PC-3 (cell line): ENCODE results near the gene SDC4.

Experiments
- EZH2 ChIP-seq: fragments of 300-600 bp; sonication (generic); IDR thresholded peaks from one replicate; pipeline ENCODE4 v1.6.1; 2017; ENCODE audit warnings: antibody characterized with exemption, mild to moderate bottlenecking, low read length; ENCODE audit not compliant: unreplicated experiment
- EZH2phosphoT487 ChIP-seq: fragments of 300-600 bp; sonication (generic); IDR thresholded peaks from 2 replicates; pipeline ENCODE4 v1.6.1; 2018; ENCODE audit warnings: mild to moderate bottlenecking, antibody characterized with exemption, low read length, borderline replicate concordance
- TF ChIP-seq, protein P1 (sequence below): fragments of 300-600 bp; sonication (generic); conservative IDR thresholded peaks from 2 replicates; pipeline ENCODE4 v1.5.1; 2017; ENCODE audit warnings: antibody characterized with exemption, low read depth, mild to moderate bottlenecking, low read length

DNA sequence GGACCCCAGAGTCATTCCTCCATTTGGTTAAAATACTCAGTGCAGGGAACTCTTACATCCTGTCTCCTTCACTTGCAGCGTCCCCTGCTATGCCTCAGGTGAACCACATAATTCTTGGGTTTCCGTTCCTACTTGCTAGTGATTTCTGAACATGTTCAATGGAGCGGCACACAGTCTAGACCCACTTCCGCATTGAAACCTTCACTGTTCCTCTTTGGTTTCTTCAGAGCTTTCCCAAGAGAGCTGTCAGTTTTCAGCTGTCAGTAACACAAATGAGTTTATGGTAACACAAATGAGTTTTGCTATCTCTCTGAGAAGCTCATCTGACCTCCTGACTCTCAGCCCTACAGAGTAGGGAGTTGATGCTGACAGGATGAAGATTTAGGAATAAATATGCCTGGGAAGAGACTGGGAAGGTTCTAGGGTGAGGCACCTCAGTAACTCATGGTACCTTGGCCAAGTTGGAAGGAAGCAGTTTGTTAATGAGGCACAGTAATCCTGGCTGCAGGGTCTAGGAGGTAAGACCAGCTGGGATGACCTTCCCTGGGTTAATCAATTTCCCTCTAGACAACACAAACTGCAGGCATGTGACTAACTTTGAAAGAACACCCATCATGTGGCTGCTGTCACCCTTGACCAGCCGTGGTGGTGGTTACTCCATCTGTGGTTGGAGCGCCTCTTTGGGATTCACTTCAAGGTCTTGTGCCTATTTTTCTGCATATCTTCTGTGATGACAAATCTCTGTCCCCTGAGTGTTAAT lies 20.2 kb upstream of the SDC4 start:
- TF ChIP-seq, protein P1, sequence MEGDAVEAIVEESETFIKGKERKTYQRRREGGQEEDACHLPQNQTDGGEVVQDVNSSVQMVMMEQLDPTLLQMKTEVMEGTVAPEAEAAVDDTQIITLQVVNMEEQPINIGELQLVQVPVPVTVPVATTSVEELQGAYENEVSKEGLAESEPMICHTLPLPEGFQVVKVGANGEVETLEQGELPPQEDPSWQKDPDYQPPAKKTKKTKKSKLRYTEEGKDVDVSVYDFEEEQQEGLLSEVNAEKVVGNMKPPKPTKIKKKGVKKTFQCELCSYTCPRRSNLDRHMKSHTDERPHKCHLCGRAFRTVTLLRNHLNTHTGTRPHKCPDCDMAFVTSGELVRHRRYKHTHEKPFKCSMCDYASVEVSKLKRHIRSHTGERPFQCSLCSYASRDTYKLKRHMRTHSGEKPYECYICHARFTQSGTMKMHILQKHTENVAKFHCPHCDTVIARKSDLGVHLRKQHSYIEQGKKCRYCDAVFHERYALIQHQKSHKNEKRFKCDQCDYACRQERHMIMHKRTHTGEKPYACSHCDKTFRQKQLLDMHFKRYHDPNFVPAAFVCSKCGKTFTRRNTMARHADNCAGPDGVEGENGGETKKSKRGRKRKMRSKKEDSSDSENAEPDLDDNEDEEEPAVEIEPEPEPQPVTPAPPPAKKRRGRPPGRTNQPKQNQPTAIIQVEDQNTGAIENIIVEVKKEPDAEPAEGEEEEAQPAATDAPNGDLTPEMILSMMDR, result no peak
- TF ChIP-seq EZH2 (no peak), EZH2phosphoT487 (no peak)
